LNCAP (cell line): ENCODE measurements around the gene BOLA1.

Experiments used
- TF ChIP-seq, protein P1 (sequence below): fragments of 450-650 bp; IDR thresholded peaks from 2 replicates; pipeline ENCODE4 v1.5.1; 2017; ENCODE audit warnings: mild to moderate bottlenecking

Gene BOLA1, protein sequence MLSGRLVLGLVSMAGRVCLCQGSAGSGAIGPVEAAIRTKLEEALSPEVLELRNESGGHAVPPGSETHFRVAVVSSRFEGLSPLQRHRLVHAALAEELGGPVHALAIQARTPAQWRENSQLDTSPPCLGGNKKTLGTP

DNA sequence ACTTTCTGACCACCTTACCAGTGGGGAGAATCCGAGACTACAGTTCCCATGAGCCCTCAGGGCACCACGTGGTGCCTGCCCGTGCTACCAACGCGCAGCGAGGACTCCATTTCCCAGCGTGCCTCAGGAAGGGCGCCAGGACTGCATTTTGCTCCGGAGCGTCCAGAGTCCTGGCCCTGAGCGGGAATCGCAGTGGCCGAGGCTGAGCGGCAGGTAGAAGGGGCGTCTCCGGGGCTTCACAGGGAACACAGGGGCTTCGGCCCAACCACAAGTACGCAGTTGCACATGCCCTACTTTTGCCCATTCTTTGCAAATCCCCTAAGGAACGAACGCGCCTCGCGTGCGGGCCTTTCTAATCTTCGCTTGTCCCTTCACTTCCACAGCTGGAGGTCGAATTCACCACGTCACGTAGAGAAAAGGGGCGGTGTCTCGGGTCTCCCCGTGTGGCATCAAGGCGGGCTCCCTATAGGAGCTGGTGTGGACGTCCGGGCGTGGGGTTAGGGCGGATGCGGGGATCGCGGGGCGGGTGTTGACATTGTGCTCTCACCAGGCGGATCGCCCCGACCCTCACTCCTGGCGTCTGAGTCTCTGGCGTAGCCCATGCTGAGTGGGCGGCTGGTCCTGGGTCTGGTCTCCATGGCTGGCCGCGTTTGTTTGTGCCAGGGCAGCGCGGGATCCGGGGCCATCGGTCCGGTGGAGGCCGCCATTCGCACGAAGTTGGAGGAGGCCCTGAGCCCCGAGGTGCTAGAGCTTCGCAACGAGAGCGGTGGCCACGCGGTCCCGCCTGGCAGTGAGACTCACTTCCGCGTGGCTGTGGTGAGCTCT lies at the start of gene BOLA1:
TSS of gene BOLA1 (plus strand) at position 109 of the 825 bp plus-strand sequence. CDS start at position 601, 492 bp downstream.
- TF ChIP-seq, protein P1, sequence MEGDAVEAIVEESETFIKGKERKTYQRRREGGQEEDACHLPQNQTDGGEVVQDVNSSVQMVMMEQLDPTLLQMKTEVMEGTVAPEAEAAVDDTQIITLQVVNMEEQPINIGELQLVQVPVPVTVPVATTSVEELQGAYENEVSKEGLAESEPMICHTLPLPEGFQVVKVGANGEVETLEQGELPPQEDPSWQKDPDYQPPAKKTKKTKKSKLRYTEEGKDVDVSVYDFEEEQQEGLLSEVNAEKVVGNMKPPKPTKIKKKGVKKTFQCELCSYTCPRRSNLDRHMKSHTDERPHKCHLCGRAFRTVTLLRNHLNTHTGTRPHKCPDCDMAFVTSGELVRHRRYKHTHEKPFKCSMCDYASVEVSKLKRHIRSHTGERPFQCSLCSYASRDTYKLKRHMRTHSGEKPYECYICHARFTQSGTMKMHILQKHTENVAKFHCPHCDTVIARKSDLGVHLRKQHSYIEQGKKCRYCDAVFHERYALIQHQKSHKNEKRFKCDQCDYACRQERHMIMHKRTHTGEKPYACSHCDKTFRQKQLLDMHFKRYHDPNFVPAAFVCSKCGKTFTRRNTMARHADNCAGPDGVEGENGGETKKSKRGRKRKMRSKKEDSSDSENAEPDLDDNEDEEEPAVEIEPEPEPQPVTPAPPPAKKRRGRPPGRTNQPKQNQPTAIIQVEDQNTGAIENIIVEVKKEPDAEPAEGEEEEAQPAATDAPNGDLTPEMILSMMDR = no peak

DNA sequence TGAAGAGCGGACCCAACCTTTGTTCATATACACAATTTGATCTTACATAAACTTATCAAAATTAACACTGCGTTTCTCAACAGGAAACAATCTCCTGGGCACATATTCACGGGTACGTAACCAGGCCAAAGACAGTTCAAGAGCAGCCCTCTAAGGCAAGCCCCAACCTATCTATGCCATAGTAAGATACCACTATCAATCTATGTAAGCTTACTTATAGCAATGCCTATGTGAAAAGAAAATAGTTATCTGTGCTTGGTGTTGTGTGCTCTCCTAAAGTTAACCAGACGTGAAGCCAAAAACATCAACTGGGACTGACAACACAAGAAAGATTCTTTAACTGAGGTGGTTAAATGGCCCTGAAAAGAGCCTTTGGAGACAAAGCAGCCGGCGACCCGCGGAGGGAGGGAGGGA lies 49.4 kb upstream of the BOLA1 start:
- TF ChIP-seq, protein P1 = no peak

DNA sequence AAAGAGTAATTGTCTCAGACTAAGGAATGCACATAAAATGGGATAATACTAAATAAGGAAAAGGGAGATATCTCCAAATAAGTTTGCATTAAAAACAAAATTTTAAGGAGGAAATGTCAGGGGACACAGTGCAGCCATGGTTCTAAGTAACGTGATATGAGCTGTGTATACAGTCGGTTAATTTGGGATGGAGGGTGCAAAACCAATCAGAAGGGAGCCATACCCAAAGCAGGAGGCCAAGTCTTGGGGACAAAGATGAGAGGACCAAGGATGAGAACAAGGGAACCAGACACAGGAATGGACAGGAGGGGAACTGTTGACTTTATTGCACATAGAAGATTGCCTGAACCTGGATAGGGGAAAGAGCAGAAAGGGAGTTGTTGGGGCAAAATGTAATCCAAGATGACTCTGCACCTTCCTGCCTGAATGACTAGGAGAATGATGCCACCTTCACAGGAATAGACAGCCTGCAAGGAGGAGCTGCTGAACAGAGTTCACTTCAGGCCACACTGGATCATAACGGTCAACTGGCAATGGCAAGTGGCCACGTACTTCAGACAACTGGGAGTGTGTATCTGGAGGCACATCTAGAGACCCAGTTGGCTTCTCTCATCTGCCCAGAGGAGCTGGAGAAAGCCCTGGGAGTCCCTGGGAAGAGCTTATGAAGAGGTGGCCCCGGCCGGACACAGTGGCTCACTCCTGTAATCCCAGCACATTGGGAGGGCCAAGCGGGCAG lies 22.0 kb upstream of the BOLA1 start:
- TF ChIP-seq, protein P1 = no peak

DNA sequence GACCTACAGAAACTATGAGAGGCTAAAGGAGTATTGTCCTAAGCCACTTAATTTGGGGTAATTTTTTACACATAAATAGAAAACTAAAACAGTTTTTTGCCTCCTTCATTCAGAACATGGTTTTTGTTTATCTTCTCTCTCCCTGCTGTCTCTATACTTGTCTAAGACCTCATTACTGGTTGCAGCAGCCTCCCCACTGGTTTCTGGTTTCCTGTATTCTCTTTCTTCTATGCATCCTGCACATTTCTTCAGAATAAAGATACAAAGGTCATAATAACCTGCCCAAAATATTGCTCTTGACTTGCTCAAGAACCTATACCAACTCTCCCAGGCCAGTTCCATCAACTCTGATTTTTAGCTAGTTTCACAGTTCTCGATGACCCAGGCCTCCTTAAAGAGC lies 19.8 kb upstream of the BOLA1 start:
- TF ChIP-seq, protein P1 = no peak

DNA sequence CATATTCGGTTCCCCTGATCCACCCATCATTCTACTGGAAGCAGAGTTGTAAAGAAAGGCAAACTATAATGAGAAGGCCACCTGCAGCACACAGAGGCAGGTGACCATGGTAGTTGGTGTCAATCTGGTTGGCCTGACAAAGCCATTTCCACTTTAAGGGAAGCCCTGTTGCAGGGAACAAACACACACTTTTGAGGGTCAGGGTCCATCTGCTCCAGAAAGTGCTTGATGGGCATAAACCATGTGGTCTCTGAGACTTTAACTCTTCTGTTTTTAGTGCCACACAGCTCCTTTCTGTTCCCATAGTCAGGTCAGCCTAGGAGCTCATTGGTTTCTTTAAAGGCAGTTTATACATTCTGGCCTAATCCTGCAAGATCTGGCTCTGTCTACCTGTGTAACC lies 17.5 kb upstream of the BOLA1 start:
- TF ChIP-seq, protein P1 = no peak

DNA sequence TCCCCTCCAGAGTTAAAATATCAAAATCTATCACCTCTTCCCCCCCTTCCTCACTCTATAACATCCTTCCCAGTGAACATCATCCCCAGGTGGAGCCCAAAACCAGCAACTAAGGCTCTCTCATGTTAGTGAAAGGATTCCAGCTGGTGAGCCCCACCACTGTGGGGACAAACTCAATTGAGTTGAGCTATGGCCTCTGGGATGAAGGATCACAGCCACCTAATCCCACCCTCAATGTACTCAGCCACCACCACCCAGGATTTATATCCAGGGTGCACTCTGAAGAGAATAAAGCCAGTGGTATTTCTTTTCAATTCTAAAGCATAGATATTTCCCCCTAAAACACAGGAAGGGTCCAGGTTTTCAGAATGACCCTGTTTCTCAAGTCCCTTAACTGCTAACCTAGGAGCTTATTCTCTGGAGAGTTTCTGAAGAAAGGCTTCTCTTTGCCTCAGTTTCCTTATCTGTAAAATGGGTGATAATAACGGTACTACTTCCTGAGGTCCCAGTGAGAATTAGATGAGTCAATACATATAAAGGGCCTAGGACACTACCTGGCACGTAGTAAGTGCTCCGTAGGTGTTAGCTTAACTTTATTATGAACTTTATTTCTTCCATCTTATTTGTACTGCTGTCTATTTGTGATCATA lies 15.6 kb upstream of the BOLA1 start:
- TF ChIP-seq, protein P1 = no peak
